ENCODE results near the gene EWSR1. TPM values are rescaled to one million over a fixed set of nuclear protein-coding genes. Genes with fewer than 3 reads are reported as not detected.
"Not testable (repeated sequence)": the region's sequence is repeated elsewhere in the genome, so short reads cannot be mapped to it uniquely, and the experiment has no call there.

EWSR1 gene
- 159 TPM for total RNA-seq
- long read RNA-seq, transcript EWSR1-217 (8 exons, 3,231 nt): minor isoform, 7 of 258 reads
- long read RNA-seq, transcript EWSR1-206 (17 exons, 2,654 nt): minor isoform, 72 of 258 reads
- long read RNA-seq, transcript EWSR1-207 (17 exons, 2,207 nt): major isoform, 86 of 258 reads
- long read RNA-seq, partial matches to known transcripts: 51 of 258 reads
- long read RNA-seq, other reads (novel, unspliced or antisense): 34 of 258 reads

GRCh38 chr22:29267858-29268510 lies at the start of gene EWSR1, which contains the start of gene RHBDD3:
TSS of gene EWSR1 (plus strand) at chr22:29268268. CDS start at chr22:29268337, 69 bp downstream.
TSS of gene RHBDD3 (minus strand) at chr22:29267981. CDS start at chr22:29265626, 2,355 bp downstream.
- Histone ChIP-seq H3K4me3 (peak within 1 kb of the TSS; percentile 73), H3K9me3 (no peaks in the 10 kb centered on the region), H3K27ac (peak within 1 kb of the TSS; percentile 100), H3K27me3 (ENCODE audit: low read depth) (no peaks in the 10 kb centered on the region), H3K4me1 (peaks cover 49% of the 10 kb centered on the region), H3K36me3 (peaks cover 31% of the 10 kb centered on the region)
- peak; percentile 95 for ATAC-seq
- intact Hi-C loops (cut with DNase I): no loop called here
- no peak for TF ChIP-seq CTCF (IDR thresholded peaks at IDR 0.05)
- peak; percentile 97 for DNase-seq

- no peak for ATAC-seq
Measured at GRCh38 chr22:29218758-29219408, 49.2 kb upstream of the EWSR1 start.

GRCh38 chr22:29219409-29219782 lies 48.7 kb upstream of the EWSR1 start:
- peaks cover 15% of the 10 kb centered on the region for H3K4me1 ChIP-seq
- H3K27me3 ChIP-seq (ENCODE audit: low read depth); H3K27ac ChIP-seq; ATAC-seq; H3K36me3 ChIP-seq; H3K9me3 ChIP-seq; H3K4me3 ChIP-seq; DNase-seq; intact Hi-C loops (cut with DNase I): not testable (repeated sequence)

More at GRCh38 chr22:29218758-29219408, 49.2 kb upstream of the EWSR1 start:
- intact Hi-C loops (cut with DNase I): no loop called here
- peaks cover 12% of the 10 kb centered on the region for H3K4me1 ChIP-seq
- DNase-seq: no peak
- H3K36me3 ChIP-seq: no peaks in the 10 kb centered on the region
- no peaks in the 10 kb centered on the region for H3K9me3 ChIP-seq
- no peaks in the 10 kb centered on the region for H3K27me3 ChIP-seq (ENCODE audit: low read depth)
- no peak overlapping the region for H3K4me3 ChIP-seq
- no peak overlapping the region for H3K27ac ChIP-seq
- no peak for TF ChIP-seq CTCF (IDR thresholded peaks at IDR 0.05)

GRCh38 chr22:29219881-29220670 lies 48.0 kb upstream of the EWSR1 start:
- Histone ChIP-seq H3K4me3 (no peak overlapping the region), H3K4me1 (peaks cover 21% of the 10 kb centered on the region), H3K9me3 (no peaks in the 10 kb centered on the region), H3K27ac (no peak overlapping the region), H3K27me3 (ENCODE audit: low read depth) (no peaks in the 10 kb centered on the region), H3K36me3 (no peaks in the 10 kb centered on the region)
- intact Hi-C loops (cut with DNase I): no loop called here
- no peak for DNase-seq
- no peak for ATAC-seq
- no peak for TF ChIP-seq CTCF (IDR thresholded peaks at IDR 0.05)

GRCh38 chr22:29224121-29224858 lies 43.8 kb upstream of the EWSR1 start:
- TF ChIP-seq CTCF (IDR thresholded peaks at IDR 0.05): no peak
- peaks cover 27% of the 10 kb centered on the region for H3K4me1 ChIP-seq
- ATAC-seq (peak in 1 of 2 donors; percentile 58), DNase-seq (no peak)
- no peaks in the 10 kb centered on the region for H3K27me3 ChIP-seq (ENCODE audit: low read depth)
- H3K4me3 ChIP-seq: no peak overlapping the region
- intact Hi-C loops (cut with DNase I): no loop called here
- H3K9me3 ChIP-seq: no peaks in the 10 kb centered on the region
- no peaks in the 10 kb centered on the region for H3K36me3 ChIP-seq
- peak overlapping the region; percentile 74 for H3K27ac ChIP-seq
